Frontal cortex (tissue), 4 donors: ENCODE data around the gene MAPK7. TPM values are rescaled to one million over a fixed set of nuclear protein-coding genes. Genes with fewer than 3 reads are reported as not detected.

ENCODE experiments used
- DNase-seq, 2 donors: peaks; one replicate each; pipeline ENCODE4 v3.0.0; 2012; ENCODE audit warnings: low spot score in 2 of 2
- FAIRE-seq: peaks from 2 replicates; lab custom pipeline; 2012; peaks lifted over from hg19 to GRCh38; lab: Jason Lieb, UNC
- total RNA-seq: library from RNA; depleted of rRNA; stranded (reverse); fragments of >200 nt; gene quantifications from one replicate; pipeline ENCODE4 v1.2.3, GENCODE V29; 2014
- donor health status: control.
- donor health status: control.
- donor health status: control.

The MAPK7 gene
- total RNA-seq, 1 donor from 2014 or later: 12.6 TPM

DNA sequence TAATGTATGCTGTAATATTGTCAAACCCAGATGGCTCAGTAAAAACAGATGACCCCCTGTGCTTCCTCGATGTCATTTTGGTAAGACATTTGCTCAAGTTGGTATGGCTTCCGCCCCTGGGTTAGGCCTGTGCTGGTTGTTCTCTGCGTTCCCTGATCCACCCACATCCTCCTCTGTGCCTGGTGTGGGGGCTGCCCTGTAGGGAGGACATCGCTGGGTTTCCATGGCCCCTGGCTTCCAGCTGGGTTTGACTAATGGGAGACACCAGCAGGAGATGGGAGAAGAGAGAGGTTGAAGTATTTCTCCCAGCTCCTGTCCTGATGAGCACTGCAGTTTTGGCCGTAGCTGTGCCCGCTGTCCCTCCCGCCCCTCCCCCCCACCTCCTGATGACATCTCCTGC lies 13.1 kb downstream of the MAPK7 start:
- no peak for DNase-seq
- no peak for FAIRE-seq

DNA sequence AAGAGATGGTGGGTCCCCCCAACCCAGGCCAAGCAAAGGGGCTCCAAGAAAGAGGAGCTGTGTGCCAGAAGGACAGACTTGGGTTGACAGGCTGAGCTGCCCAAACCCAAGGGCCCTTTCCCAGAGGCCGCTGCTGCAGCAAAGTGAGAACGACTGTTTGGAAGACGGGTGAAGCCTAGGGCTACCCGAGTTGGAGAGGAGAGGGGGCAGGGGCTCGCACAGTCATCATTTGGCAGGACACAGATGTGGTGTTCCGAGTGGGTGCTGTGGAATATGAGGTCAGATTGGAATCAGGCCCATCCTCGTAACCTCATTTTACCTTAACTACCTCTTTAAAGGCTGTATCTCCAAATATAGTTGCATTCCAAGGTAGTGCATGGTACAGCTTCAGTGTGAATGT lies 14.0 kb downstream of the MAPK7 start:
- DNase-seq (no peak), FAIRE-seq (no peak)

DNA sequence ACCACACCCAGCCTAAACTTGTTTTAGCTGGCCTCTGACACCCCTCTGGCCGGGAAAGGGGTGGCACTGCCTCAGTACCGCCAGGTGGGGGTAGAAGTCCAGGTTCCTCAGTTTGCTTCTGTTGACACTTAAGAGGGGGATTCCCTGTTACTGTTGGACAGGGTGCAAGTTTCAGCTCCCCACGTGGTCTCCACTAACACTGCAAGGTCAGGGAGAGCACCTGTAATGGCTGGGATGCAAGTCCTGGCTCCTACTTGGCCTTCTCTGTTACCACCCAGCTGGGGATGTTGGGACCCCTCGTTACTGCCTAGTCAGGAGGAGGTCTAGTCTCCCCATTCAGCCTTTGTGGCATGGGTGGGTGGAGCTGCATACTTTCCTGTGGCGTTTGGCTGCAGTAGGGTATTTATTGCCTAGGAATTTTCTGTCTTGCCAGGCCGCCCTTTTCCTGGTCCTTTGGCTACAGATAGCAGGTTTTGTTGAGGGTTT lies 19.3 kb downstream of the MAPK7 start:
- no peak for FAIRE-seq
- DNase-seq: no peak

DNA sequence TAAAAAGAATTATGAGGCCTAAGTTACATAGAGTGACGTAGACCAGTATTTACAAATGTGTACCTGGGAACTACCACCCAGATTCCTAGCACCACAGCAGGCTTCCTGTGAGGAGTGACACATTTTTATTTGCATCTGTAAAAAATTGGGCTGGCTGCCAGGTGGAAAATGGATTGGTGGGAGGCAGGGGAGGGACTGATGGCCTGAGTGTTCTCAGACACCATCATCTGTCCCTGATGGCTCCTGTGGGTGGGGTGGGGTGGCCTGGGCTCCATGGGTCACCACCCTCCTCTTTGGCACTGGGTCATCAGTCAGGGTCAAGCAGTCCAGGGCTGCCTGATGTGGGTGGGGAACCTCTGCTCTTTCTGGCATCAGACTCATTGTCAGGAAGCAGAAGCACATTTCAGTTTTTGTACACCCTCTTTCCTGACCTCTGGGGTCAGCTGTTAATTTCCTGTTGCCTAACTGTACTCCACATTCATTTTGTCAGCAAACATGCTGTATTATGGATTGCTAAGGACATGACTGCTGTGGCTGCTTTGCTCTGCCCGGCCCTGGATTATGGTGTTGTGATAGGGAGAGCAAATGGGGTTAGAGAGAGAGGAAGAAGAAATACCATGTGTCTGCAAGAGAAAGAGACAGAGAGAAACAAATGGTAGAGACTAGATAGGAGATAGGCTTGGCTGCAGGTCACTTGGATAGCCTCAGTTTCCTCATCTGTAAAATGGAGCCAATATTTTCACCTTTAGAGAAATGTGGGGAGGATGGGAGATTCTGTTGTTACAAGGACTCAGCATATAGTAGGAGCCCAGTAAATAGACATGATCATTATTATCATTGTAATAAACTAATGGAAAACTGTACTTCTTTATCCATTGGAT lies 20.2 kb downstream of the MAPK7 start:
- FAIRE-seq: no peak
- no peak for DNase-seq

DNA sequence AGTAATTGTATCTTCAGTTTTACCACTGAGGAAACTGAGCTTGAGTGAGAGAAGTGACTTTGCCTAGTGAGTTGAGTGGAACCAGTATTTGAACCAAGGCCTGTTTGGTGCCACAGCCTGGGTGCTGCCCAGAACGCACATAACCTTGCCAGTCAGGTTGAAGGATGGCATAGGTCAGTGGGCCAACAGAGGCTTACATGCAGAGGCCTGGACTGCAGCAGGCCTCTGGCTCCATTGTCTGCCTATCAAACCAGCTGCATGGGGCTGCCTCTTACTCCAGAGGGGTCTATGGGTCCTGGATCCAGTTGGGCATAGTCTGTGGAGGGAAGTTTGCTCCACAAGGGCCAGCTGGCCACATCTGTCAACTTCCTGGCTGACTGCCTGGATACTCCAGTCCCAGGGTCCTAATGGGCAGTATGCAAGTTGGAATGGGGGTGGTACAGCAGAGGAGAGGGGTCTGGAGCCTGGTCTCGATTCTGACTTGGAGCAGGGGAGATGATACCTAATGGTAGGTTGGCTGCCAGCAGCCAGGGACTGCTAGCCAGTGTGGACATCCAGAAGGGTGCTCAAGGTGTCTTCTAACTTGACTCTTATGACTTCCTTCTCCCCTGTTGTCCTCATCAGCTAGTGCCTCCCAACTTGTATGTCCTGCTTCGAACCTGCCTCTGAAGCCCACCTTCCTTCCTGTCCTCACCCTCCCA lies 21.6 kb downstream of the MAPK7 start:
- FAIRE-seq (no peak), DNase-seq (no peak)

DNA sequence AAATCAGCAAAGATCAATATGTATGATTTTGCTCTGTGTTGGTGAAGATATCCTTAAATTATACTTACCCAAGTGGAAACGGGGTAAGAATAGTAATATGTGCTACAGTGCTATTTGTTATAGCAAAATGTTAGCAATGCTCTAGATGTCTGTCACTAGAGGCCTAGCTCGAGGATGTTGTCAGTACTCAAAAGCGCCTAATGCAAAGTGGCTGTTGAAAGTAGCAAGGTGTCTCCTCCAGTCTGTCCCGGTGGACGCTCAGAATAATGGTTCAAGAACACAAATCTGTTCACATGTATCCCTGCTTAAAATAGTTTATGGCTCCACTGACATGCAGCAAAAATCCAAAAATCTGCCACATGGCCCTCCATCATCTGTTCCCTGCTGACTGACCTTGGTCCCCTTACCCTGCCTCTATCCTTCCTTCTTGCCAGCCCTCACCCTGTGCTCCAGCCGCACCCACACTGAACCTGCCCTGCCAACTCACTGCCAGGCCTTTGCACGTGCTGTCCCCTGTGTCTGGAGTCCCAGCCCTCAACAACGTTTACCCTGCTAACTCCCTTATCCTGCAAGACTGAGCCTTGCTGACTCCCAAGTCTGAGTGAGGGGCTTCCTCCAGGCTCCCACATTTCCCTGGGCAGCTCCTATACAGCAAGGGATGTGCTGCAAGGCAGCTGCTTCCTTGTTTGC lies 23.2 kb downstream of the MAPK7 start:
- FAIRE-seq: no peak

DNA sequence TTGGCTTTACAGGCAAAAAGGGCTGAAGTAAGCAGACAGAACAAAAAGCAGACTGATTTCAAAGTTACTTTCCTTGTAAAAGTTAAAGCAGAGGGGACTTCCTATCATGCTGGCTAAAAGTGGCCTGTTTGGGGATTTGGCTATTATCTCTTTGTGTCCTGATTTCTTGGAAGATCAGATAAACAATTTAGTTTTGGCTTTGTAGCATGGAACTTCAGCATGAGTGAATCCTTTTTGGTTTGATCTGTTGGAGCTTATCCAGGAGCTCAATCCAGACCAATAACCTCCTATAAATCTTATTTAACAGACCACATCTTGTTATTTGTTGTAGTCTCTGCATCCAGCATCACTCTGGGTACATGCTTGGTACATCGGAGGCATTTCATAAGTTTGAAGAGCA lies 23.9 kb downstream of the MAPK7 start:
- FAIRE-seq: no peak
- DNase-seq: no peak

More for the DNA sequence above, 23.2 kb downstream of the MAPK7 start:
- no peak for DNase-seq

DNA sequence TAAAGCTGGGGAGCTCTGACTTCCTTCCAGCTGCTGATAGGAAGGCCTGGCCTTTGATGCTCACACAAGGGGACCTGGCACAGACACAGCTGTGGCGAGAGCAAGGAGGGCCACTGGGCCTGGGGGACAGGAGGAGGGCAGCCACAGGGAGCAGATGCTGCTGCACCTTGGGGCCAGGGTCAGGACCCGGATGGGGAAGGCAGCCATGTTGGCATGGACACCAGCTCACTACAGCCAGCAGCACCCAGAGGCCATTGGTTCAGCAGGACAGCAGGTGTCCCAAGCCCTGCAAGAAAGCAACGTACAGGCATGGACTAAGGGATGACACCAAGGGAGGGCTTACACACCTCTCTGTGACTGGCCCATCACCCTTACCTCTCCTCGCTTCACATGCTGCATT lies 24.7 kb downstream of the MAPK7 start:
- DNase-seq: no peak
- FAIRE-seq: no peak

DNA sequence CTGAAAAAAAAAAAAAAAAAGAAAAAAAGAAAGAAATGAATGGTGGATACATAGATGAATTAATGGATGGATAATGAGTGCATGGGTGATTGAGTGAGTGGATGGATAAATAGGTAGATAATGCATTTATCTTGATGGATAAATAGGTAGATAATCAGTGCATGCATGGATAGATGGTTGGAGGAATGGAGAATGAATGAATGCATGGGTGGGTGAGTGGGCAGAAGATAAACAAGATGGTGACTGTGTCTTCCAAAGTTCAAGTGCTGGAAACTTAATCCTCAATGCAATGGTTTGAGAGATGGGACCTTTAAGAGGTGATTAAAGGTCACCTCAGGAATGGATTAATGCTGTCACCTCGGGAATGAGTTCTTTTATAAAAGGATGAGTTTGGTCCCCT lies 26.0 kb downstream of the MAPK7 start:
- no peak for FAIRE-seq
- DNase-seq: no peak

DNA sequence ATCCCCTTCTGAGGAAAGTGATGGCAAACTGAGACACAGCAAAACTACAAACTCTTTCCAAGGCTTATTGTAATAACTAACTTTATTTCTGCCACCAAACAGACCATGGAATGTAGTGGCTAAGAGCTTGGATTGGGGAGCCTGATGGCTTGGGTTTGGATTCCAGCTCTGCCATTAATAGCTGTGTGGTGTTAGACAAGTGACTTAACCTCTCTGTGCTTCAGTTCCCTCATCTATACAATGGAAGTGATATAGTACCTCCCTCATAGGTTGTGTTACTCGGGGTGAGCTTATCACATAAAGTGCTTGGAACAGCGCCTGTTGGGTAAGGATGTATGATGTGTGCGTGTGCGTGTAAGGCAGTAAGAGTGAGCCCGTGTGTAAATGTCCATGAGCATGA lies 26.8 kb downstream of the MAPK7 start:
- DNase-seq (no peak), FAIRE-seq (no peak)

DNA sequence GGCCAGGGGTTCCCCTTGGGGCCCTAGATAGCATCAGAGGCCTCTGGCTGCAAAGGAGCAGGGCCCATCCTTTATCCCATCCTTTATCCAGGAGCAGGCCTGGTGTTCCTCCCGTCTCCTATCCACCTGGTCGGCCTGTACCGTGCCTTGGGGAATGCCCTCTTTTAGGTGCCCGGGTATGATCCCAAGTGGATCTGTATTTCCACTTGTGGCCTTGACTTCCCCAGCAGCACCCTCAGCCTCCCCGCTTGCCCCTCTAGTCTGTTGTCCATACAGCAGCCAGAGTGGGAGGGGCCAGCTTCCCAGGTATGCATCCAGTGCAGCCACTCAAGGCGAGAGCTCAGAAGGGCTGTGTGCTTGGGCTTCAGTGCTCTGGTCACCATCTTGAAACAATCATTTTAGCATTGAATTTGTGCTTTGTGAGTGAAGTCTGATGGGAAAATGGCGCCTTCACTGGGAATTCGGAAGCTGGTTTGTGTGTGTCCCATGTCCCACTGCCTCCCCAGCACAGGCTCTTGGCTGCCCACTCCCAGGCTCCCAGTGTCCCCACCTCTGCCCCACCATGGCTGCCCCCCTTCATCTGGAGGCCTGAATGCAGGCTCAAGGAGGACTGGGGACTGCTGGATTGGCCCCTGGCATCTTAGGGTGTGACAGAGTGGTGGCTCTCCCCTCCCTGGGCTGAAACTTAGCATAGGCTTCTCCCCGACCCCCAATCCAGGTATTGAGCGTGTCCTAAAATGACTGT lies 29.5 kb downstream of the MAPK7 start:
- FAIRE-seq: no peak

DNA sequence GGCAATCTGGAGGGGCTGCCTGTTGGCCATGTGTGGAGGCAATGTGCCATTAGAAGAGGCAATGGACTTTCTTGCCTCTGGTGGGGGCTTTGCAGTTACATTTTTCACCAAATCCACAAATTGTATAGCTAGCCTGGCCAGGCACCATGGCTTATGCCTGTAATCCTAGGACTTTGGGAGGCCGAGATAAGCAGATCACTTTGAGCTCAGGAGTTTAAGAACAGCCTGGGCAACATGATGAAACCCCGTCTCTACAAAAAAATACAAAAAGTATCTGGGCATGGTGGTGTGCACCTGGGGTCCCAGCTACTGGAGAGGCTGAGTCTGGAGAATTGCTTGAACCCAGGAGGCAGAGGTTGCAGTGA lies 30.0 kb downstream of the MAPK7 start:
- FAIRE-seq (no peak), DNase-seq (no peak)

More for the DNA sequence above, 29.5 kb downstream of the MAPK7 start:
- no peak for DNase-seq

DNA sequence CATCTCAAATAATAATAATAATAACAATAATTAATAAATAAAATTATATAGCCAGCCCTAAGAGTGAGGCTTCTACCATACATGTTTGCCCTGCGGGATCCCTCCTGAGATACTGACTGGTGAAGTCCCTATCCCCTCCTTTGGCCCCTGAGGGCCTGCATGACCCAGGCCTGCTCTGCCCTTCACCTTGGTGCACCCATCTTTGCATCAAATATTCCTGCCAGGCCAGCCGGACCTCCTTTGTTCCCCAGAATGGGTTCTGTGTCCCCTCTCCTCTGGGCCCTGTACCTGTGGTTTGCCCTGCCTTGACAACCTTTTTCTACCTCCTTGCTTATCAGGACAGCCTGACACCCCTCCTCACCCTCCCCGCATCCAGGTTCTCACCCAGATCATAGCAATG lies 30.8 kb downstream of the MAPK7 start:
- DNase-seq (no peak), FAIRE-seq (no peak)

DNA sequence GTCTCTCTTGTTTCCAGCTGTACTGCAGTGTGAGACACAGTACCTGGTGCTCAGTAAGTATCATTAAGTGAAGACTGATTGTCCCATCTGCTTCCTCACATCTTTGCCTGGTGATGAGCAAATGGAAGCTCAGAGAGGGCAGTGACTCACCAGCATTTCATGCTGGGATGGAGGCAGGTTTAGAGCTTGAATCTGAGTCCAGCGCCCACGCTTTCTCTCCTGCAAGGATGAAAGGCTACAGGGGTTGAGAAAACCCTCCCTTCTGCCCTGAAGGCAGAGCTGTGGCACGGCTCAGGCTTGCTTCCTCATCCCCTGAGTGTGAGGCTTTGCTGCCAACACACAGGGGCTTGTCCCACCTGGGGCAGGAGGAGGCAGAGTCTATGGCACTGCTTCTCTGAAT lies 31.2 kb downstream of the MAPK7 start:
- DNase-seq (no peak), FAIRE-seq (no peak)

DNA sequence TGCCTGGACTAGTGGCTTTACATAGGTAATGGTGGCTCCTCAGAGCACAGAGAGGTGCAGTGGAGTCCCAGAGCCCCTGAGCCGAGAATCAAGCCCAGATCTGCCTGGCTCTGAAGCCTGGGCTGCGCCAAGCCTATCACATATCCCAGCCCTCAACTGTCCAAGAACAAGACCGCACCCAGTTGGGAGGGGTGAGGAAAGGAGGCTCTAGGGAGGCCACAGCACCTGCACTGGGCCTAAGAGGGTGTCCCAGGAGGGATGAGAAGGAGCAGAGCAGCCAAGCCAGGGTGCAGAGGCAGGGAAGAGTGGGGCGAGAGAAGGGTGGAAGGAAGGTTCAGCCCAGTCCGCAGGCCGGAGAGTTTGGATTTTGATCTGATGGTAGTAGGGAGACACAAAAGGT lies 31.8 kb downstream of the MAPK7 start:
- FAIRE-seq (no peak), DNase-seq (no peak)

DNA sequence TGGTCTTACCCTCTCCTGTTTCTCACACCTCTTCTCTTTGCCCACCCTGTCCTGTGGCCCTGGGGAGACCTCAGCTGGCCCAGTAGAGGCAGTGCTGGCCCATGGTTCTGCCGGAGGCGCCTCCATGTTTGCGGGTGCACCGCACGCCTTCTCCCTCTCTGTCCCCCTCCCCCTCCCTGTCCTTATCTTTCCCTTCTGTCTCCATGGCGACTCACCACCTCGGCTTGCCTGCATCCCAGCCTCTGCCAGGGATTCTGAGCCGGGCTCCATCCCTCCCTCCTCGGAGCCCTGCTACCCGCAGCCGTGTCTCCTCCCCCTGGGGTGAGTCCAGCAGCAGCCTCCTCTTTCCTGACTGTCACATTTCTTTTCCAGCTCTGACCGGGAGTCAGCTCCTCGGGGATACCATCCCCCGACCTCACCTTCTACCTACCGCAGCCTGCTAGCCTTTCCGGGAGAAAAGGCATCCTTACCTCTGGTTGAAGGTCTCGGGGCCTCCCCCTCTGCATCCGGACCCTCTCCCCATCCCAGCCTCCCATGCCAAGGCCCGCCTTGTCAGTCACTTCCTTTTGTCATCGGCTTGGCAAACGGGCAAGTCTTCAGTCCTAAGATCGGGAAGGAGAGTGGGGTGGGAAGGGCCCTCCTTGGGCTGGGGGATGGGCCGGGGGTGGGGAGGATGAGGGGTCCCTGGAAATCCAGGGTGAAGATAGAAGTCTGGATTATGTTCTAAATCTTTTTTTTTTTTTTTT lies 32.8 kb downstream of the MAPK7 start, which contains the start of gene RNF112:
RNF112 (plus strand) TSS at position 358 of the 746 bp plus-strand sequence; CDS start at position 535, 177 bp downstream.
- FAIRE-seq: no peak
- peak; percentile 33 to 69 for DNase-seq

DNA sequence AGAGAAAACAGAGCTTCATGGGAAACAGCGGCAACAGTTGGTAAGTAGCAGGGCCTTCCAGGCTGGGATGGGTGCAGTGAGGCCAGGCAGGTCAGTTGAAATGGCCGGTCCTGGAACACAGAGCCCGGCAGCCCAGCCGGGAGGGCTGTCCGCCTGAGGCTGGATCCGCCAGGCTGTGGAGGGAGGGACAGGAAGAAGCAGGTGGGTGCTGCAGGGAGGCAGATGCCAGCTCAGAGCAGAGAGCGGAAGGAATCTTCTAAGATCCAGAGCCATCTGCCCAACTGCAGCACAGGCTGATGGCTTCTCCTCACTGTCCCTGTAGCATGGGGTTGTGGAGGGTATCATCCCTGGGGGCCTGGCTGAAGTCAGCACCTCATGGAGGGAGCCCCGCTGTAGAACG lies 33.3 kb downstream of the MAPK7 start:
- DNase-seq (no peak), FAIRE-seq (no peak)

DNA sequence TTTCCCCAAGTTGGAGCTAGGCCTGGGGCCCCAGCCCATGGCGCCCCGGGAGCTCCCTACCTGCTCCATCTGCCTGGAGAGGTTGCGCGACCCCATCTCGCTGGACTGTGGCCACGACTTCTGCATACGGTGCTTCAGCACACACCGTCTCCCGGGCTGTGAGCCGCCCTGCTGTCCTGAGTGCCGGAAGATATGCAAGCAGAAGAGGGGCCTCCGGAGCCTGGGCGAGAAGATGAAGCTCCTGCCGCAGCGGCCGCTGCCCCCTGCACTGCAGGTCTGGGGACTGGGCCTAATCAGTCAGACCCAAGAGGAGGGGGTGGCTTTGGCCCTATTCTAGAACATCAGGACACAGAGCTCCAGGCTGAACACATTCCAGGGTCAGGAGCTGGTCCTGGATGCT lies 34.2 kb downstream of the MAPK7 start:
- DNase-seq (no peak), FAIRE-seq (no peak)

DNA sequence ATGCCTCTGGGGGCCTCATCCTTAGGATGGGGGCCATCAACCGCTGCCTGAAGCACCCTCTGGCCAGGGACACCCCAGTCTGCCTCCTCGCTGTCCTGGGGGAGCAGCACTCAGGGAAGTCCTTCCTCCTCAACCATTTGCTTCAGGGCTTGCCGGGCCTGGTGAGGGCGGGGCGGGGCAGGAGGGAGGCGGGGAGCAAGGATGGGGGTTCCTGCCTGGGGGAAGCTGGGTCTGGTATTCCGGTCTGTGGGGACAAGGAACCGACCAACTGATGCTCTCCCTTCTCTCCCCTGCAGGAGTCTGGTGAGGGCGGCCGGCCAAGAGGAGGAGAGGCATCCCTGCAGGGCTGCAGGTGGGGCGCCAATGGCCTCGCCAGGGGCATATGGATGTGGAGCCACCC lies 34.7 kb downstream of the MAPK7 start:
- no peak for DNase-seq
- FAIRE-seq: no peak
